ENCODE results near the gene NCF4.

- no peak for TF ChIP-seq CTCF (IDR thresholded peaks at IDR 0.05)
- TF ChIP-seq POLR2A (IDR thresholded peaks at IDR 0.05) = no peak
Observed at GRCh38 chr22:36887162-36887561, 26.4 kb downstream of the NCF4 start.

All from thyroid gland (tissue), 4 donors.